Iris pigment epithelial cell (primary cell): ENCODE data around the gene NTM.
"Not testable (repeated sequence)": the region's sequence is repeated elsewhere in the genome, so short reads cannot be mapped to it uniquely, and the experiment has no call there.

Source experiments
- DNase-seq: peaks from one replicate; pipeline ENCODE4 v3.0.0-alpha.2; 2011; ENCODE audit warnings: low read depth

Gene NTM

DNA sequence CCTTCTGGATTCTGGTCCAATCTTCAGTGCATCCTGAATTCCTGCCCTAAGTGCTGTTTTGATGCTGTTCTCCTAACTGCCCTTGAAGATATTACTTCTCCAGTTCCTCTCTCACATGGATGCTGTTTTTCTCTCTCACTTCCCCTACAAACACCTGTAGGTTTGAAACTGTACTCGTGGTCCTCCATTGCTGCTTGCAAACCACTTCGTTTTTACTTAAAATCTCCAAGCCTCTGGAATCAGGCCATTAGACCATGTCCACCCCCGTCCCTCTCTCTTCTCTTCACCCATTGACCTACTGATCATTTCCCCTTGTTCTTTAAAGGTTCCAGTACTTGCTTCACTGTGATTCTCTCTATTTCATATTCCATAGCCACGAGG is 988.1 kb downstream of the NTM start:
- no peak for DNase-seq

DNA sequence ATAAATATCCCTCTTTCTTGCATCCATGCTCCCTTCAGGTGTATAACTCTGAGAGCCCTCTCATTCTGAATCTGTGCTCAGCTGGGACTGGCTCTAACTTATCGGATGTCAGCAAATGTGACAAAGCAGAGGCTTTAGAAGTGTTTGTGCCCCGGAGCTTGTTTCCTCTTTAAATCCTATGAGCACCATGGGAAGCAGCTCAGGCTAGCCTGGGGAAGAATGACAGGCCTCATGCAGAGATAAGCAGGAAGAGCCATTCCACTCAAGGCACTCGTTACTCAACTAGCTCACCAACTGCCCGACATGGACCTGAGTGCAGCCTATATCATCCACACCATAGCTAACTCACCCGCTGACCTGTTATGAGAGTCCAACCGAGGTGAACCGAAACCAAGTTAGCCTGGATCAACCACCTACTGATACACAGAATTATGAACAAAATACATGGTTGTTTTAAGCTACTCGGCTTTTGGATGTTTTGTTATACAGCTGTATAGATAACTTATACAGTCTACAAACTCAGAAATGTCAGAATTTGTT is 990.7 kb downstream of the NTM start:
- DNase-seq: no peak

GRCh38 chr11:132365650-132366049 is 995.2 kb downstream of the NTM start:
- no peak for DNase-seq

- DNase-seq: no peak
Observed at GRCh38 chr11:132367293-132367692, 996.9 kb downstream of the NTM start.

- not testable (repeated sequence) for DNase-seq
Observed at GRCh38 chr11:132370114-132370513, 999.7 kb downstream of the NTM start.

- DNase-seq: no peak
Observed at GRCh38 chr11:132373405-132374143, 1003.2 kb downstream of the NTM start.

DNA sequence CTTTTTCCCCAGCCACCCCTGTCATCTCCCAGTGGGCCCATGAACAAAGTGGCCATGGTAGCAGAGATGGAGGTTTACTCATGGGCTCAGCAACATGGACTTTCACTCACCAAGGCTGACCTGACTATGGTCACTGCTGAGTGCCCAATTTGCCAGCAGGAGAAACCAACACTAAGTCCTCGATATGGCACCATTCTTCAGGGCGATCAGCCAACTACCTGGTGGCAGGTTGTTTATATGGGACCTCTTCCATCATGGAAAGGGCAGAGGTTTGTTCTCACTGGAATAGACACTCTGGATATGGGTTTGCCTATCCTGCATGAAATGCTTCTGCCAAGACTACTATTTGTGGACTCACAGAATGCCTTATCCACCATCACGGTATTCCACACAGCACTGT is 1009.1 kb downstream of the NTM start:
- no peak for DNase-seq
